ENCODE measurements around the gene ASTN2.

DNA sequence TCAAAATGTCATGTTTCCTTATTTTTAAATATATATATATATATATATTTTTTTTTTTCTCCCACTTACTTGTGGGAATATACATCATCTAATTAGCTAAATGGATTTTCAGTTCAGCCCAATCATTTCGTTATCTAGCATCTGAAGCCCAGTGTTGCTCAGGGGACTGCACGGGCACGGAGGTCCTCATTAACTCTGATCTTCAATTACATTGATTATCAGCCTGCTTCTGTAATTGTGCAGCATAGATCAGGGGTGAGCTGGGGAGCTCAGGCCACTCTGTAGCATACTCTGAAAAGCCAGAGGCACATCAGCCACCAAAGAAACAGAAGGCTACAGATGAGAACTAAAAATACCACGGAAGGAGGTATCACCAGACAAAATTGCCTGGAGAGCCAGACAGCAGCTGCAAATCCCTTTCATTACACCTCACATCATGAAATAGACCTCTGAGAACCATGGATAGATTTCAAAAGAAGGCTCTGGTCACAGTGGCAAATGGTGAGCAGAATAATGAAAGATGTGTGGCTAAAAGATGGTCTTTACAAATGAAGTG is 401.3 kb downstream of the ASTN2 start:
- TF ChIP-seq, protein P1, sequence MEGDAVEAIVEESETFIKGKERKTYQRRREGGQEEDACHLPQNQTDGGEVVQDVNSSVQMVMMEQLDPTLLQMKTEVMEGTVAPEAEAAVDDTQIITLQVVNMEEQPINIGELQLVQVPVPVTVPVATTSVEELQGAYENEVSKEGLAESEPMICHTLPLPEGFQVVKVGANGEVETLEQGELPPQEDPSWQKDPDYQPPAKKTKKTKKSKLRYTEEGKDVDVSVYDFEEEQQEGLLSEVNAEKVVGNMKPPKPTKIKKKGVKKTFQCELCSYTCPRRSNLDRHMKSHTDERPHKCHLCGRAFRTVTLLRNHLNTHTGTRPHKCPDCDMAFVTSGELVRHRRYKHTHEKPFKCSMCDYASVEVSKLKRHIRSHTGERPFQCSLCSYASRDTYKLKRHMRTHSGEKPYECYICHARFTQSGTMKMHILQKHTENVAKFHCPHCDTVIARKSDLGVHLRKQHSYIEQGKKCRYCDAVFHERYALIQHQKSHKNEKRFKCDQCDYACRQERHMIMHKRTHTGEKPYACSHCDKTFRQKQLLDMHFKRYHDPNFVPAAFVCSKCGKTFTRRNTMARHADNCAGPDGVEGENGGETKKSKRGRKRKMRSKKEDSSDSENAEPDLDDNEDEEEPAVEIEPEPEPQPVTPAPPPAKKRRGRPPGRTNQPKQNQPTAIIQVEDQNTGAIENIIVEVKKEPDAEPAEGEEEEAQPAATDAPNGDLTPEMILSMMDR (conservative IDR thresholded peaks at IDR 0.05), result no peak
- no peak for TF ChIP-seq ZFX (IDR thresholded peaks at IDR 0.05)
